NCI-H187 treated with DMSO at 0.1 percent for 48 hours (cell line): ENCODE measurements around the gene PCNX3.

ENCODE experiments used
- DNase-seq: peaks from one replicate; lab custom pipeline; 2025; lab: John Stamatoyannopoulos, UW

PCNX3 gene

GRCh38 chr11:65615229-65615949, at the start of gene PCNX3:
PCNX3 (plus strand) TSS chr11:65615776; CDS start chr11:65616312, 536 bp downstream.
- peak; percentile 97 for DNase-seq

GRCh38 chr11:65569164-65569972, 46.2 kb upstream of the PCNX3 start:
- DNase-seq, result no peak

GRCh38 chr11:65569973-65570918, 45.3 kb upstream of the PCNX3 start, which contains the start of gene ZNRD2:
ZNRD2 (plus strand) TSS chr11:65570477; CDS start chr11:65570492, 15 bp downstream.
- peak; percentile 70 for DNase-seq

GRCh38 chr11:65571420-65571819, 44.2 kb upstream of the PCNX3 start:
- DNase-seq, result no peak

- no peak for DNase-seq
These were observed 43.6 kb upstream of the PCNX3 start for GRCh38 chr11:65571940-65572339.

- no peak for DNase-seq
These were observed 43.1 kb upstream of the PCNX3 start, which contains the start of gene FAM89B for GRCh38 chr11:65572356-65573051. FAM89B (plus strand) TSS chr11:65572538; CDS start chr11:65572670, 132 bp downstream.

- no peak for DNase-seq
These were observed 42.0 kb upstream of the PCNX3 start for GRCh38 chr11:65573391-65574079.

- DNase-seq, result no peak
These were observed 41.3 kb upstream of the PCNX3 start for GRCh38 chr11:65574109-65574810.

GRCh38 chr11:65574811-65575567, 40.6 kb upstream of the PCNX3 start:
- no peak for DNase-seq

- no peak for DNase-seq
These were observed 39.9 kb upstream of the PCNX3 start, which contains the start of gene EHBP1L1 for GRCh38 chr11:65575568-65576231. EHBP1L1 (plus strand) TSS chr11:65576053; CDS start chr11:65576303, 250 bp downstream.

- DNase-seq, result no peak
These were observed 39.2 kb upstream of the PCNX3 start for GRCh38 chr11:65576232-65576866.

GRCh38 chr11:65576867-65577755, 38.5 kb upstream of the PCNX3 start:
- no peak for DNase-seq

GRCh38 chr11:65577756-65578109, 37.8 kb upstream of the PCNX3 start:
- no peak for DNase-seq

GRCh38 chr11:65578134-65578533, 37.4 kb upstream of the PCNX3 start:
- no peak for DNase-seq

- no peak for DNase-seq
These were observed 36.9 kb upstream of the PCNX3 start for GRCh38 chr11:65578667-65579066.

- DNase-seq, result no peak
These were observed 36.3 kb upstream of the PCNX3 start for GRCh38 chr11:65579291-65579690.

- DNase-seq, result no peak
These were observed 35.4 kb upstream of the PCNX3 start for GRCh38 chr11:65580031-65580692.
